HepG2 (cell line): Measurements from ENCODE around the gene DUSP7. TPM values are rescaled to one million over a fixed set of nuclear protein-coding genes. Genes with fewer than 3 reads are reported as not detected.

Experiments
- ATAC-seq: fragments of 200-7000 bp; cut with Tn5 transposase; 3 replicates; pipeline ENCODE4 v1.9.1; 2020; ENCODE audit warnings: mild to moderate bottlenecking, moderate library complexity
- BruUV-seq: library from RNA; stranded (reverse); fragments of 400-500 nt; replicated peaks from 2 replicates; lab custom pipeline; 2021; lab: Mats Ljungman, UMichigan
- CTCF ChIA-PET: fragments of 300-600 bp; formaldehyde crosslinking; extraction: SDS; loops from one replicate; lab custom pipeline; 2021; ENCODE audit warnings: low total read pairs, inconsistent platforms, low intra/inter-chr PET ratio; lab: Yijun Ruan, JAX
- POLR2A ChIA-PET: fragments of 350-600 bp; sonication (Branson Sonifier 250); formaldehyde crosslinking; loops from one replicate; lab custom pipeline; 2020; ENCODE audit warnings: antibody characterized with exemption, inconsistent platforms; lab: Yijun Ruan, JAX
- DNase-seq: peaks from one replicate; pipeline ENCODE4 v3.0.0-alpha.2; 2015; ENCODE audit warnings: low spot score
- FAIRE-seq: peaks from 3 replicates; lab custom pipeline; 2011; peaks lifted over from hg19 to GRCh38; lab: Jason Lieb, UNC
- H2AFZ ChIP-seq: one replicate; pipeline ENCODE4 v1.6.1; 2011; ENCODE audit warnings: low read length, inconsistent platforms
- H3K27ac ChIP-seq: fragments of 300-600 bp; 3 replicates; pipeline ENCODE4 v1.8.0; 2011; ENCODE audit warnings: mixed run types, mild to moderate bottlenecking, mixed read lengths, low read length, inconsistent platforms; ENCODE audit not compliant: insufficient read depth; ENCODE audit errors: extremely low read length
- H3K27me3 ChIP-seq, 2 experiments: fragments of 200-600 bp in 1 of 2; 2 replicates in 1 of 2; 3 replicates in 1 of 2; pipeline versions ENCODE4 v1.6.0 to v1.8.0; 2011; ENCODE audit warnings: low read length in 2 of 2, mild to moderate bottlenecking in 2 of 2, moderate library complexity in 2 of 2, inconsistent platforms in 1 of 2; ENCODE audit not compliant: insufficient read depth in 2 of 2, control insufficient read depth in 1 of 2
- H3K36me3 ChIP-seq, 2 experiments: fragments of 200-600 bp in 1 of 2; replicated peaks in 1 of 2; 2 replicates in 1 of 2; 3 replicates in 1 of 2; pipeline versions ENCODE4 v1.5.1 to v1.8.0; 2011; ENCODE audit warnings: low read length in 2 of 2, inconsistent platforms in 1 of 2; ENCODE audit not compliant: insufficient read depth in 2 of 2, control insufficient read depth in 1 of 2
- H3K4me1 ChIP-seq: 2 replicates; pipeline ENCODE4 v1.5.1; 2012; ENCODE audit warnings: low read length, inconsistent platforms; ENCODE audit not compliant: insufficient read depth
- H3K4me2 ChIP-seq: 2 replicates; pipeline ENCODE4 v1.6.0; 2011; ENCODE audit warnings: low read depth, low read length, inconsistent platforms
- H3K4me3 ChIP-seq, 3 experiments: fragments of 200-600 bp in 1 of 3; sonication (generic), shearing (Covaris generic) in 1 of 3; replicated peaks in 1 of 3; 2 replicates each; pipeline ENCODE4 v1.5.1; 2011 to 2016; ENCODE audit warnings: low read length in 3 of 3, inconsistent platforms in 2 of 3, low read depth in 2 of 3, mild to moderate bottlenecking in 2 of 3, control low read depth in 1 of 3, mixed read lengths in 1 of 3; ENCODE audit not compliant: insufficient read depth in 1 of 3
- H3K79me2 ChIP-seq: one replicate; pipeline ENCODE4 v1.6.1; 2011; ENCODE audit warnings: low read length, inconsistent platforms; ENCODE audit not compliant: insufficient read depth
- H3K9ac ChIP-seq: 2 replicates; pipeline ENCODE4 v1.6.0; 2011; ENCODE audit warnings: mild to moderate bottlenecking, low read depth, low read length, inconsistent platforms; ENCODE audit not compliant: insufficient read depth
- H3K9me3 ChIP-seq: 2 replicates; pipeline ENCODE4 v1.5.1; 2012; ENCODE audit warnings: mild to moderate bottlenecking, low read length
- H4K20me1 ChIP-seq: 2 replicates; pipeline ENCODE4 v1.6.0; 2011; ENCODE audit warnings: inconsistent platforms, mild to moderate bottlenecking, low read length, moderate library complexity; ENCODE audit not compliant: insufficient read depth
- ATAD3A ChIP-seq: sonication (generic); formaldehyde crosslinking; IDR thresholded peaks from 2 replicates; pipeline ENCODE4 v1.4.0; 2020; ENCODE audit warnings: missing genetic modification reagents
- DPF2 ChIP-seq: sonication (generic); formaldehyde crosslinking; IDR thresholded peaks from 2 replicates; pipeline ENCODE4 v1.4.0; 2020; ENCODE audit warnings: mild to moderate bottlenecking, low read depth, missing genetic modification reagents, borderline replicate concordance
- E2F1 ChIP-seq: sonication (generic); formaldehyde crosslinking; IDR thresholded peaks from 2 replicates; pipeline ENCODE4 v1.5.0; 2020; ENCODE audit warnings: missing genetic modification reagents
- FLYWCH1 ChIP-seq: sonication (generic); formaldehyde crosslinking; IDR thresholded peaks from 2 replicates; pipeline ENCODE4 v1.8.1; 2023; ENCODE audit warnings: mild to moderate bottlenecking, missing genetic modification reagents
- IRF1 ChIP-seq: sonication (generic); formaldehyde crosslinking; IDR thresholded peaks from 2 replicates; pipeline ENCODE4 v1.4.0; 2020; ENCODE audit warnings: low read depth, mild to moderate bottlenecking, missing genetic modification reagents
- KLF11 ChIP-seq: IDR thresholded peaks from 2 replicates; pipeline ENCODE4 v1.6.1; 2016; ENCODE audit warnings: missing compliant biosample characterization
- RERE ChIP-seq: IDR thresholded peaks from 2 replicates; pipeline ENCODE4 v1.6.1; 2016; ENCODE audit warnings: low read depth, missing genetic modification reagents, missing compliant biosample characterization
- ZFP91 ChIP-seq: sonication (generic); formaldehyde crosslinking; IDR thresholded peaks from 2 replicates; pipeline ENCODE4 v1.9.0; 2022; ENCODE audit warnings: missing genetic modification reagents, mild to moderate bottlenecking, borderline replicate concordance
- ZNF225 ChIP-seq: sonication (generic); formaldehyde crosslinking; IDR thresholded peaks from 2 replicates; pipeline ENCODE4 v1.4.0; 2020; ENCODE audit warnings: mild to moderate bottlenecking, missing genetic modification reagents
- ZNF234 ChIP-seq: sonication (generic); formaldehyde crosslinking; conservative IDR thresholded peaks from 2 replicates; pipeline ENCODE4 v1.5.1; 2020; ENCODE audit warnings: mild to moderate bottlenecking, missing genetic modification reagents
- ZNF362 ChIP-seq: sonication (generic); formaldehyde crosslinking; IDR thresholded peaks from 2 replicates; pipeline ENCODE4 v1.4.0; 2020; ENCODE audit warnings: missing genetic modification reagents, mild to moderate bottlenecking, borderline replicate concordance
- ZNF441 ChIP-seq: sonication (generic); formaldehyde crosslinking; IDR thresholded peaks from 2 replicates; pipeline ENCODE4 v1.7.0; 2021; ENCODE audit warnings: missing genetic modification reagents, borderline replicate concordance
- ZNF761 ChIP-seq: sonication (generic); formaldehyde crosslinking; conservative IDR thresholded peaks from 2 replicates; pipeline ENCODE4 v1.4.0; 2020; ENCODE audit warnings: mild to moderate bottlenecking, missing genetic modification reagents
- ZSCAN31 ChIP-seq: sonication (generic); formaldehyde crosslinking; IDR thresholded peaks from 2 replicates; pipeline ENCODE4 v1.5.0; 2020; ENCODE audit warnings: low read depth, mild to moderate bottlenecking, missing genetic modification reagents
- WGBS: methylation state at CpG from one replicate; pipeline ENCODE4 v1.1.6; 2017; ENCODE audit warnings: low lambda C conversion rate; 5-methylcytosine and 5-hydroxymethylcytosine counted together
- in situ Hi-C: cut with HindIII; loops from 2 replicates; pipeline ENCODE4 v1.10.0; 2017; ENCODE audit warnings: low pct_unique_long_range_greater_than_20kb; ENCODE audit not compliant: extremely low pct_ligation_motif_present
- intact Hi-C: fragments of 100-400 bp; cut with micrococcal nuclease; formaldehyde crosslinking; loops from one replicate; pipeline ENCODE4 v1.10.0; 2022; ENCODE audit not compliant: unreplicated experiment
- polyA plus RNA-seq, 8 experiments: library from polyadenylated mRNA; depleted of rRNA in 3 of 8; stranded (reverse) in 7 of 8; unstranded in 1 of 8; fragments of >200 nt; fragmentation: Illumina TruSeq in 4 of 8; extraction: Trizol in 4 of 8; gene quantifications; 2 replicates each; pipeline versions ENCODE4 v1.2.1 to v1.2.3, GENCODE V29; 2011 to 2016; ENCODE audit warnings: low read depth in 4 of 8, missing spikeins in 1 of 8, mixed read lengths in 1 of 8; ENCODE audit not compliant: insufficient read depth in 1 of 8
- total RNA-seq, 5 experiments: library from RNA; depleted of rRNA; stranded (reverse); fragments of >200 nt; fragmentation: Illumina TruSeq; extraction: Trizol; gene quantifications; 2 replicates each; pipeline ENCODE4 v1.2.3, GENCODE V29; 2016; ENCODE audit warnings: low read depth in 1 of 5

DUSP7 gene
- total and polyA plus RNA-seq, 2 of the 13 experiments (the other 11 are each of a cell fraction or from before 2014, with no cell fraction given): 6.6 to 8.8 TPM

- FAIRE-seq: no peak
- Histone ChIP-seq H3K4me2 (no peak overlapping the region), H3K9me3 (no peaks in the 10 kb centered on the region), H3K27me3 (no peaks in the 10 kb centered on the region), H3K79me2 (no peaks in the 10 kb centered on the region), H4K20me1 (no peaks in the 10 kb centered on the region), H3K27ac (no peak overlapping the region), H2AFZ (no peak overlapping the region), H3K4me1 (peaks cover 5% of the 10 kb centered on the region; the same call in 1 of the 2 replicates), H3K36me3 (peaks cover 0 to 11% of the 10 kb centered on the region in 2 experiments; a peak in 3 of 5 replicates), H3K4me3 (no peak overlapping the region), H3K9ac (no peak overlapping the region)
- DNase-seq: no peak
- in situ Hi-C loops (no loop called here), intact Hi-C loops (no loop called here)
- WGBS: 96% methylated on average over 4 of the region's 4 CpGs
- ATAC-seq: no peak
- POLR2A ChIA-PET: no interaction called here
- BruUV-seq: no TSS peak
- CTCF ChIA-PET: no interaction called here
- TF ChIP-seq E2F1 (CRISPR knock-in tag) (no peak), DPF2 (no peak), ZSCAN31 (CRISPR knock-in tag) (no peak), FLYWCH1 (CRISPR knock-in tag) (no peak), KLF11 (CRISPR knock-in tag) (no peak), ZNF362 (CRISPR knock-in tag) (no peak), ZNF234 (CRISPR knock-in tag) (no peak), RERE (CRISPR knock-in tag) (no peak), ZNF225 (CRISPR knock-in tag) (no peak), ZNF441 (CRISPR knock-in tag) (no peak), ATAD3A (CRISPR knock-in tag) (no peak), ZFP91 (no peak), IRF1 (no peak), ZNF761 (CRISPR knock-in tag) (no peak)
These were observed 46.6 kb upstream of the DUSP7 start for GRCh38 chr3:52102934-52103333.
